HEK293T (cell line): ENCODE data around the gene TTC7B.

Experiments used
- CTCF ChIA-PET: fragments of 350-600 bp; formaldehyde crosslinking; extraction: SDS; loops from one replicate; lab custom pipeline; 2021; ENCODE audit warnings: antibody characterized with exemption, inconsistent platforms; lab: Yijun Ruan, JAX
- POLR2A ChIA-PET: fragments of 350-600 bp; formaldehyde crosslinking; extraction: SDS; loops from one replicate; lab custom pipeline; 2020; ENCODE audit warnings: antibody characterized with exemption, inconsistent platforms; lab: Yijun Ruan, JAX
- DNase-seq: peaks from one replicate; pipeline ENCODE4 v3.0.0; 2012; ENCODE audit warnings: mixed read lengths; ENCODE audit errors: extremely low spot score
- ARNT ChIP-seq: fragments of 450-650 bp; IDR thresholded peaks from 2 replicates; pipeline ENCODE4 v1.6.1; 2017; ENCODE audit warnings: mild to moderate bottlenecking
- BHLHE40 ChIP-seq: fragments of 450-650 bp; IDR thresholded peaks from 2 replicates; pipeline ENCODE4 v1.6.1; 2016; ENCODE audit warnings: mild to moderate bottlenecking, moderate library complexity, borderline replicate concordance
- CTBP1 ChIP-seq: fragments of 450-650 bp; IDR thresholded peaks from 2 replicates; pipeline ENCODE4 v1.6.1; 2016; ENCODE audit warnings: borderline replicate concordance
- ELF4 ChIP-seq: fragments of 450-650 bp; IDR thresholded peaks from 2 replicates; pipeline ENCODE4 v1.6.1; 2017; ENCODE audit warnings: antibody characterized with exemption
- FOXA1 ChIP-seq: fragments of 450-650 bp; IDR thresholded peaks from 2 replicates; pipeline ENCODE4 v1.6.1; 2016; ENCODE audit warnings: mild to moderate bottlenecking
- FOXK2 ChIP-seq: fragments of 450-650 bp; IDR thresholded peaks from 2 replicates; pipeline ENCODE4 v1.6.1; 2016; ENCODE audit warnings: mild to moderate bottlenecking
- FOXM1 ChIP-seq: fragments of 450-650 bp; IDR thresholded peaks from 2 replicates; pipeline ENCODE4 v1.6.1; 2017; ENCODE audit warnings: mild to moderate bottlenecking, borderline replicate concordance
- HDGF ChIP-seq: fragments of 450-650 bp; IDR thresholded peaks from 2 replicates; pipeline ENCODE4 v1.6.1; 2017; ENCODE audit warnings: antibody characterized with exemption, borderline replicate concordance
- L3MBTL2 ChIP-seq: fragments of 450-650 bp; conservative IDR thresholded peaks from 2 replicates; pipeline ENCODE4 v1.6.1; 2016; ENCODE audit warnings: mild to moderate bottlenecking
- LEF1 ChIP-seq: fragments of 450-650 bp; IDR thresholded peaks from 2 replicates; pipeline ENCODE4 v1.6.1; 2017; ENCODE audit warnings: mild to moderate bottlenecking, borderline replicate concordance
- NFRKB ChIP-seq: fragments of 450-650 bp; IDR thresholded peaks from 2 replicates; pipeline ENCODE4 v1.6.1; 2016; ENCODE audit warnings: mild to moderate bottlenecking, moderate library complexity
- PKNOX1 ChIP-seq: fragments of 450-650 bp; IDR thresholded peaks from 2 replicates; pipeline ENCODE4 v1.6.1; 2016
- SP1 ChIP-seq: fragments of 450-650 bp; IDR thresholded peaks from 2 replicates; pipeline ENCODE4 v1.6.1; 2017
- SUZ12 ChIP-seq: fragments of 450-650 bp; IDR thresholded peaks from 2 replicates; pipeline ENCODE4 v1.6.1; 2016; ENCODE audit warnings: mild to moderate bottlenecking
- TARDBP ChIP-seq: fragments of 450-650 bp; IDR thresholded peaks from 2 replicates; pipeline ENCODE4 v1.6.1; 2016
- ZNF384 ChIP-seq: fragments of 450-650 bp; IDR thresholded peaks from 2 replicates; pipeline ENCODE4 v1.6.1; 2016

Gene TTC7B

GRCh38 chr14:90536511-90537191 is 279.6 kb downstream of the TTC7B start:
- DNase-seq: no peak
- ChIA-PET POLR2A (interaction anchor here (1.2 kb wide), 1 partner anchor 9 kb away, joined by 4 read pairs; no protein-coding TSS in a partner anchor), CTCF (interaction anchor here (0.7 kb wide), 1 partner anchor 24 kb away, joined by 3 read pairs; no protein-coding TSS in a partner anchor)
- TF ChIP-seq HDGF (no peak), NFRKB (no peak), BHLHE40 (no peak), ARNT (no peak), ELF4 (no peak), SUZ12 (no peak)

- DNase-seq: no peak
- CTCF ChIA-PET: interaction anchor here (0.7 kb wide), 1 partner anchor 23 kb away, joined by 3 read pairs; no protein-coding TSS in a partner anchor
- TF ChIP-seq FOXA1: no peak
- TF ChIP-seq SUZ12: no peak
- TF ChIP-seq LEF1: no peak
- no peak for TF ChIP-seq NFRKB
- no peak for TF ChIP-seq TARDBP
- TF ChIP-seq HDGF: no peak
- no peak for TF ChIP-seq ZNF384
- TF ChIP-seq ARNT: no peak
- TF ChIP-seq BHLHE40: no peak
- TF ChIP-seq PKNOX1: no peak
- TF ChIP-seq SP1: no peak
- no peak for TF ChIP-seq CTBP1
- no peak for TF ChIP-seq FOXK2
- TF ChIP-seq L3MBTL2: no peak
- POLR2A ChIA-PET: interaction anchor here (1.2 kb wide), 1 partner anchor 10 kb away, joined by 4 read pairs; no protein-coding TSS in a partner anchor
Observed at GRCh38 chr14:90536092-90536491, 280.1 kb downstream of the TTC7B start.

GRCh38 chr14:90535556-90536090 is 280.6 kb downstream of the TTC7B start:
- POLR2A ChIA-PET: interaction anchor here (1.2 kb wide), 1 partner anchor 10 kb away, joined by 4 read pairs; no protein-coding TSS in a partner anchor

GRCh38 chr14:90534838-90535555 is 281.2 kb downstream of the TTC7B start:
- CTCF ChIA-PET: no interaction called here
- no peak for DNase-seq
- POLR2A ChIA-PET: interaction anchor here (1.2 kb wide), 1 partner anchor 11 kb away, joined by 4 read pairs; no protein-coding TSS in a partner anchor
- TF ChIP-seq BHLHE40 (no peak), LEF1 (no peak), SUZ12 (no peak), CTBP1 (no peak), ZNF384 (no peak), ARNT (no peak), FOXK2 (no peak), L3MBTL2 (no peak), TARDBP (no peak), ELF4 (no peak), FOXM1 (no peak), FOXA1 (no peak), HDGF (no peak), PKNOX1 (no peak), NFRKB (no peak), SP1 (no peak)

More at GRCh38 chr14:90535556-90536090, 280.6 kb downstream of the TTC7B start:
- TF ChIP-seq FOXA1: no peak
- no peak for TF ChIP-seq TARDBP
- no peak for TF ChIP-seq L3MBTL2
- no peak for TF ChIP-seq LEF1
- CTCF ChIA-PET: no interaction called here
- DNase-seq: no peak

GRCh38 chr14:90534091-90534837 is 282.0 kb downstream of the TTC7B start:
- TF ChIP-seq ELF4 (no peak), ZNF384 (no peak), L3MBTL2 (no peak), ARNT (no peak)
- DNase-seq: no peak
- ChIA-PET POLR2A (no interaction called here), CTCF (no interaction called here)

- no peak for DNase-seq
- TF ChIP-seq ELF4 (no peak), NFRKB (no peak), FOXA1 (no peak), ARNT (no peak), FOXK2 (no peak), LEF1 (no peak), PKNOX1 (no peak), SP1 (no peak)
- CTCF ChIA-PET: no interaction called here
- POLR2A ChIA-PET: no interaction called here
Observed at GRCh38 chr14:90533591-90534021, 282.6 kb downstream of the TTC7B start.
